ENCODE measurements around the gene ZNF546.
"Not testable (repeated sequence)": the region's sequence is repeated elsewhere in the genome, so short reads cannot be mapped to it uniquely, and the experiment has no call there.

The ZNF546 gene

GRCh38 chr19:39996811-39997637 is at the start of gene ZNF546:
ZNF546 (plus strand) TSS chr19:39997060; CDS start chr19:39998327, 1,267 bp downstream.
- peak; percentile 86 for DNase-seq (ENCODE audit: low read depth)

GRCh38 chr19:39949026-39949747 is 47.7 kb upstream of the ZNF546 start:
- DNase-seq (ENCODE audit: low read depth) = no peak

- no peak for DNase-seq (ENCODE audit: low read depth)
Measured at GRCh38 chr19:39951065-39951650, 45.7 kb upstream of the ZNF546 start.

- no peak for DNase-seq (ENCODE audit: low read depth)
Measured at GRCh38 chr19:39951686-39952085, 45.2 kb upstream of the ZNF546 start.

GRCh38 chr19:39953915-39954314 is 42.9 kb upstream of the ZNF546 start:
- no peak for DNase-seq (ENCODE audit: low read depth)

GRCh38 chr19:39957886-39958285 is 39.0 kb upstream of the ZNF546 start:
- DNase-seq (ENCODE audit: low read depth) = not testable (repeated sequence)

- DNase-seq (ENCODE audit: low read depth) = not testable (repeated sequence)
Measured at GRCh38 chr19:39958942-39959341, 37.9 kb upstream of the ZNF546 start.

GRCh38 chr19:39959407-39959806 is 37.5 kb upstream of the ZNF546 start:
- not testable (repeated sequence) for DNase-seq (ENCODE audit: low read depth)

- no peak for DNase-seq (ENCODE audit: low read depth)
Measured at GRCh38 chr19:39963898-39964297, 33.0 kb upstream of the ZNF546 start.

GRCh38 chr19:39966617-39967016 is 30.2 kb upstream of the ZNF546 start:
- DNase-seq (ENCODE audit: low read depth) = no peak

- DNase-seq (ENCODE audit: low read depth) = no peak
Measured at GRCh38 chr19:39967561-39967960, 29.3 kb upstream of the ZNF546 start.

- DNase-seq (ENCODE audit: low read depth) = no peak
Measured at GRCh38 chr19:39968789-39969188, 28.1 kb upstream of the ZNF546 start.

- no peak for DNase-seq (ENCODE audit: low read depth)
Measured at GRCh38 chr19:39969266-39969665, 27.6 kb upstream of the ZNF546 start.

- DNase-seq (ENCODE audit: low read depth) = no peak
Measured at GRCh38 chr19:39969681-39970424, 27.0 kb upstream of the ZNF546 start.

- DNase-seq (ENCODE audit: low read depth) = no peak
Measured at GRCh38 chr19:39970425-39970674, 26.5 kb upstream of the ZNF546 start.

GRCh38 chr19:39970675-39971379 is 26.0 kb upstream of the ZNF546 start, which contains the start of gene PSMC4:
PSMC4 (plus strand) TSS chr19:39971165; CDS start chr19:39971203, 38 bp downstream.
- peak; percentile 97 for DNase-seq (ENCODE audit: low read depth)

GRCh38 chr19:39971380-39972035 is 25.4 kb upstream of the ZNF546 start:
- DNase-seq (ENCODE audit: low read depth) = no peak

GRCh38 chr19:39974377-39975155 is 22.3 kb upstream of the ZNF546 start:
- DNase-seq (ENCODE audit: low read depth) = no peak

GRCh38 chr19:39982883-39983282 is 14.0 kb upstream of the ZNF546 start:
- no peak for DNase-seq (ENCODE audit: low read depth)

- no peak for DNase-seq (ENCODE audit: low read depth)
Measured at GRCh38 chr19:39983695-39984300, 13.1 kb upstream of the ZNF546 start.
